Large intestine (tissue), 3 donors: Measurements from ENCODE around the gene TOGARAM1. TPM values are rescaled to one million over a fixed set of nuclear protein-coding genes. Genes with fewer than 3 reads are reported as not detected.

Experiments used
- DNase-seq, 2 donors: peaks; one replicate each; pipeline versions ENCODE4 v3.0.0 to v3.0.0-alpha.2; 2013
- H3K27ac ChIP-seq: one replicate; pipeline ENCODE4 v1.5.1; 2013; ENCODE audit warnings: low read length
- H3K27me3 ChIP-seq: 2 replicates; pipeline ENCODE4 v1.6.1; 2013; ENCODE audit warnings: low read length; ENCODE audit not compliant: control insufficient read depth, insufficient read depth
- H3K36me3 ChIP-seq: 2 replicates; pipeline ENCODE4 v1.6.1; 2013; ENCODE audit warnings: low read length; ENCODE audit not compliant: control insufficient read depth, insufficient read depth
- H3K4me1 ChIP-seq: one replicate; pipeline ENCODE4 v1.6.1; 2013; ENCODE audit warnings: low read length; ENCODE audit not compliant: control insufficient read depth, insufficient read depth
- H3K4me3 ChIP-seq: one replicate; pipeline ENCODE4 v1.5.1; 2013; ENCODE audit warnings: low read length
- H3K9me3 ChIP-seq: one replicate; pipeline ENCODE4 v1.6.1; 2013; ENCODE audit warnings: mild to moderate bottlenecking, low read depth, low read length, moderate library complexity; ENCODE audit not compliant: control insufficient read depth
- WGBS: methylation state at CpG from one replicate; pipeline ENCODE4 v1.1.5; 2013; ENCODE audit warnings: low lambda C conversion rate; ENCODE audit not compliant: insufficient coverage; 5-methylcytosine and 5-hydroxymethylcytosine counted together
- polyA plus RNA-seq: library from polyadenylated mRNA; unstranded; fragments of 120-200 nt; gene quantifications from one replicate; pipeline ENCODE4 v1.2.1, GENCODE V29; 2013

Gene TOGARAM1
- polyA plus RNA-seq, 1 donor = 20.3 TPM

- Histone ChIP-seq H3K36me3 (peaks cover 41% of the 10 kb centered on the region), H3K4me1 (no peaks in the 10 kb centered on the region), H3K4me3 (no peak overlapping the region), H3K27ac (no peak overlapping the region), H3K27me3 (no peaks in the 10 kb centered on the region), H3K9me3 (no peaks in the 10 kb centered on the region)
- no peak for DNase-seq
- WGBS = no CpG with 5 or more reads among the region's 1 CpG
Measured at GRCh38 chr14:44942436-44942835, 19.6 kb upstream of the TOGARAM1 start.

- Histone ChIP-seq H3K9me3 (no peaks in the 10 kb centered on the region), H3K27me3 (no peaks in the 10 kb centered on the region), H3K27ac (no peak overlapping the region), H3K4me3 (no peak overlapping the region), H3K36me3 (peaks cover 35% of the 10 kb centered on the region), H3K4me1 (no peaks in the 10 kb centered on the region)
- DNase-seq = no peak
Measured at GRCh38 chr14:44944107-44944506, 17.9 kb upstream of the TOGARAM1 start.

- WGBS = 100% methylated on average over 2 of the region's 4 CpGs
- H3K4me1 ChIP-seq = no peaks in the 10 kb centered on the region
Measured at GRCh38 chr14:44945264-44945663, 16.7 kb upstream of the TOGARAM1 start.

GRCh38 chr14:44951051-44951450, 10.9 kb upstream of the TOGARAM1 start:
- H3K4me3 ChIP-seq = no peak overlapping the region
- DNase-seq = peak; percentile 41 to 62
- no peaks in the 10 kb centered on the region for H3K27me3 ChIP-seq
- no peaks in the 10 kb centered on the region for H3K9me3 ChIP-seq
- H3K36me3 ChIP-seq = peaks cover 6% of the 10 kb centered on the region
- H3K27ac ChIP-seq = no peak overlapping the region
- H3K4me1 ChIP-seq = no peaks in the 10 kb centered on the region
- WGBS = 86% methylated on average over 1 of the region's 2 CpGs

More at GRCh38 chr14:44945264-44945663, 16.7 kb upstream of the TOGARAM1 start:
- H3K36me3 ChIP-seq = peaks cover 24% of the 10 kb centered on the region
- H3K9me3 ChIP-seq = no peaks in the 10 kb centered on the region
- DNase-seq = no peak
- H3K27ac ChIP-seq = no peak overlapping the region
- H3K4me3 ChIP-seq = no peak overlapping the region
- H3K27me3 ChIP-seq = no peaks in the 10 kb centered on the region

GRCh38 chr14:44952391-44953110, 9.4 kb upstream of the TOGARAM1 start:
- Histone ChIP-seq H3K4me1 (no peaks in the 10 kb centered on the region), H3K27me3 (no peaks in the 10 kb centered on the region), H3K4me3 (no peak overlapping the region), H3K36me3 (peaks cover 7% of the 10 kb centered on the region), H3K9me3 (no peaks in the 10 kb centered on the region), H3K27ac (no peak overlapping the region)
- DNase-seq = no peak
- WGBS = 83% methylated on average over 3 of the region's 4 CpGs

GRCh38 chr14:44954750-44955149, 7.2 kb upstream of the TOGARAM1 start:
- no peaks in the 10 kb centered on the region for H3K9me3 ChIP-seq
- 100% methylated on average over 1 of the region's 3 CpGs for WGBS
- DNase-seq = no peak
- H3K27me3 ChIP-seq = no peaks in the 10 kb centered on the region
- peaks cover 7% of the 10 kb centered on the region for H3K4me1 ChIP-seq
- H3K4me3 ChIP-seq = no peak overlapping the region
- H3K36me3 ChIP-seq = peaks cover 7% of the 10 kb centered on the region
- no peak overlapping the region for H3K27ac ChIP-seq

GRCh38 chr14:44955528-44955927, 6.5 kb upstream of the TOGARAM1 start:
- Histone ChIP-seq H3K36me3 (peaks cover 7% of the 10 kb centered on the region), H3K27ac (no peak overlapping the region), H3K4me1 (peaks cover 7% of the 10 kb centered on the region), H3K27me3 (no peaks in the 10 kb centered on the region), H3K4me3 (no peak overlapping the region), H3K9me3 (no peaks in the 10 kb centered on the region)
- no peak for DNase-seq
- WGBS = 100% methylated on average over 2 of the region's 3 CpGs

- H3K9me3 ChIP-seq = no peaks in the 10 kb centered on the region
- H3K27ac ChIP-seq = no peak overlapping the region
- H3K27me3 ChIP-seq = no peaks in the 10 kb centered on the region
- peaks cover 7% of the 10 kb centered on the region for H3K4me1 ChIP-seq
- WGBS = 100% methylated on average over 1 of the region's 3 CpGs
- DNase-seq = no peak
- H3K36me3 ChIP-seq = peaks cover 7% of the 10 kb centered on the region
- no peak overlapping the region for H3K4me3 ChIP-seq
Measured at GRCh38 chr14:44956866-44957265, 5.1 kb upstream of the TOGARAM1 start.

- no peaks in the 10 kb centered on the region for H3K27me3 ChIP-seq
- H3K36me3 ChIP-seq = peaks cover 4% of the 10 kb centered on the region
- H3K9me3 ChIP-seq = no peaks in the 10 kb centered on the region
- no peak overlapping the region for H3K4me3 ChIP-seq
- H3K4me1 ChIP-seq = peaks cover 7% of the 10 kb centered on the region
- H3K27ac ChIP-seq = no peak overlapping the region
- no peak for DNase-seq
- WGBS = 87% methylated on average over 2 of the region's 3 CpGs
Measured at GRCh38 chr14:44959538-44959937, 2.5 kb upstream of the TOGARAM1 start.

- peak in 1 of 2 donors; percentile 32 for DNase-seq
- peaks cover 7% of the 10 kb centered on the region for H3K4me1 ChIP-seq
- H3K9me3 ChIP-seq = no peaks in the 10 kb centered on the region
- H3K36me3 ChIP-seq = peaks cover 4% of the 10 kb centered on the region
- H3K27me3 ChIP-seq = no peaks in the 10 kb centered on the region
- peak overlapping the region; percentile 85 for H3K4me3 ChIP-seq
- no peak overlapping the region for H3K27ac ChIP-seq
- WGBS = no CpG with 5 or more reads among the region's 2 CpGs
Measured at GRCh38 chr14:44960146-44960545, 1.8 kb upstream of the TOGARAM1 start.

GRCh38 chr14:44960646-44961045, 1.3 kb upstream of the TOGARAM1 start:
- no CpG with 5 or more reads among the region's 3 CpGs for whole genome bisulfite sequencing
- peak overlapping the region; percentile 85 for H3K4me3 ChIP-seq
- H3K9me3 ChIP-seq = no peaks in the 10 kb centered on the region
- peak overlapping the region; percentile 95 for H3K27ac ChIP-seq
- H3K4me1 ChIP-seq = peaks cover 7% of the 10 kb centered on the region
- no peaks in the 10 kb centered on the region for H3K27me3 ChIP-seq
- DNase-seq = no peak
- peaks cover 4% of the 10 kb centered on the region for H3K36me3 ChIP-seq
